ENCODE data around the gene STUB1.

GRCh38 chr16:710500-711075 is 30.4 kb downstream of the STUB1 start:
- no peak for TF ChIP-seq POLR2A (IDR thresholded peaks at IDR 0.05; ENCODE audit: low read depth, low read length)
- no peak for TF ChIP-seq TAF1 (IDR thresholded peaks at IDR 0.05; ENCODE audit: low read depth, low read length)
- no peak for TF ChIP-seq POLR2AphosphoS5 (IDR thresholded peaks at IDR 0.05; ENCODE audit: low read depth, low read length)
- TF ChIP-seq SPI1 (IDR thresholded peaks at IDR 0.05; ENCODE audit: low read depth, low read length) = no peak
- no peak for TF ChIP-seq PAX5 (IDR thresholded peaks at IDR 0.05; ENCODE audit: insufficient read depth, low read length, severe bottlenecking)
